Osteoblast (primary cell): ENCODE measurements around the gene CDC42SE2. TPM values are rescaled to one million over a fixed set of nuclear protein-coding genes. Genes with fewer than 3 reads are reported as not detected.

Experiments
- DNase-seq: peaks from one replicate; pipeline ENCODE4 v3.0.0; 2011; ENCODE audit warnings: low spot score, mixed read lengths; ENCODE audit not compliant: insufficient read length; ENCODE audit errors: missing footprints
- H2AFZ ChIP-seq: 2 replicates; pipeline ENCODE4 v1.6.0; 2011; ENCODE audit warnings: mild to moderate bottlenecking, low read length
- H3K27ac ChIP-seq: 2 replicates; pipeline ENCODE4 v1.5.1; 2011; ENCODE audit warnings: mild to moderate bottlenecking, low read depth, low read length, moderate library complexity
- H3K27me3 ChIP-seq: 2 replicates; pipeline ENCODE4 v1.6.0; 2012; ENCODE audit warnings: mild to moderate bottlenecking, control low read depth, inconsistent platforms, low read length, moderate library complexity; ENCODE audit not compliant: insufficient read depth
- H3K36me3 ChIP-seq: 2 replicates; pipeline ENCODE4 v1.5.1; 2011; ENCODE audit warnings: mild to moderate bottlenecking, low read length, control low read depth, moderate library complexity; ENCODE audit not compliant: insufficient read depth
- H3K4me1 ChIP-seq: 2 replicates; pipeline ENCODE4 v1.5.1; 2011; ENCODE audit warnings: mild to moderate bottlenecking, low read length, control low read depth, moderate library complexity; ENCODE audit not compliant: insufficient read depth
- H3K4me2 ChIP-seq: 2 replicates; pipeline ENCODE4 v1.6.0; 2011; ENCODE audit warnings: mild to moderate bottlenecking, low read length; ENCODE audit not compliant: insufficient read depth
- H3K4me3 ChIP-seq: fragments of 200-600 bp; sonication (generic); 3 replicates; pipeline ENCODE4 v1.5.1; 2012; ENCODE audit warnings: mild to moderate bottlenecking, low read length, inconsistent platforms; ENCODE audit not compliant: insufficient read depth
- H3K79me2 ChIP-seq: 2 replicates; pipeline ENCODE4 v1.6.0; 2012; ENCODE audit warnings: mild to moderate bottlenecking, low read length, control low read depth, inconsistent platforms; ENCODE audit not compliant: insufficient read depth
- H3K9me3 ChIP-seq: 2 replicates; pipeline ENCODE4 v1.5.1; 2011; ENCODE audit warnings: low read depth, low read length, control low read depth
- H4K20me1 ChIP-seq: 2 replicates; pipeline ENCODE4 v1.6.0; 2012; ENCODE audit warnings: mild to moderate bottlenecking, low read length, control low read depth; ENCODE audit not compliant: insufficient read depth
- CTCF ChIP-seq: IDR thresholded peaks from 2 replicates; pipeline ENCODE4 v1.5.1; 2011; ENCODE audit warnings: mild to moderate bottlenecking, low read depth, low read length, moderate library complexity; ENCODE audit errors: extremely low read depth
- total RNA-seq: library from RNA; depleted of rRNA; stranded (reverse); fragments of >200 nt; gene quantifications from 2 replicates; pipeline ENCODE4 v1.2.3, GENCODE V29; 2012

Gene CDC42SE2
- total RNA-seq, 1 donor: 22.8 TPM

GRCh38 chr5:131242728-131243255, 21.1 kb upstream of the CDC42SE2 start:
- DNase-seq: peak; percentile 75
- peak overlapping the region; percentile 41 for H3K4me2 ChIP-seq
- peak overlapping the region; percentile 45 for H2AFZ ChIP-seq
- H3K36me3 ChIP-seq: no peaks in the 10 kb centered on the region
- TF ChIP-seq CTCF: no peak
- no peaks in the 10 kb centered on the region for H3K79me2 ChIP-seq
- no peaks in the 10 kb centered on the region for H3K27me3 ChIP-seq
- no peak overlapping the region for H3K4me3 ChIP-seq
- peak overlapping the region; percentile 55 for H3K27ac ChIP-seq
- H3K4me1 ChIP-seq: peaks cover 10% of the 10 kb centered on the region
- H4K20me1 ChIP-seq: no peaks in the 10 kb centered on the region
- no peaks in the 10 kb centered on the region for H3K9me3 ChIP-seq

- H2AFZ ChIP-seq: no peak overlapping the region
- no peaks in the 10 kb centered on the region for H3K27me3 ChIP-seq
- no peaks in the 10 kb centered on the region for H3K79me2 ChIP-seq
- H3K4me2 ChIP-seq: no peak overlapping the region
- no peak overlapping the region for H3K4me3 ChIP-seq
- H3K27ac ChIP-seq: no peak overlapping the region
- no peaks in the 10 kb centered on the region for H4K20me1 ChIP-seq
- H3K4me1 ChIP-seq: peaks cover 10% of the 10 kb centered on the region
- no peak for TF ChIP-seq CTCF
- H3K36me3 ChIP-seq: no peaks in the 10 kb centered on the region
- DNase-seq: no peak
- H3K9me3 ChIP-seq: no peaks in the 10 kb centered on the region
These were observed 18.5 kb upstream of the CDC42SE2 start for GRCh38 chr5:131245312-131245711.

DNA sequence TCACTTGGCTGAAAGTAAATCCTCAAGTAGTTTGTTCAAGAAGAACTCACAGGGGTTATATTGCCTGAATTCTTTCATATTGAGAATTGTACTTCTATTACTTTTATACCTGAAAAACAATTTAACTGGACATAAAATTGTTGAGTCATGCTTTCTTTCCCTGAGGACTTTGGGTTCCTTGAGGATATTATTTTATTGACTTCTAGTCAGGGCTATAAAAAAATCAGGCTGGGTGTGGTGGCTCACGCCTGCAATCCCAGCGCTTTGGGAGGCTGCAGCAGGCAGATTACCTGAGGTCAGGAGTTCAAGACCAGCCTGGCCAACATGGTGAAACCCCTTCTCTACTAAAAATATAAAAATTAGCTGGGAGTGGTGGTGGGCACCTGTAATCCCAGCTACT, 17.9 kb upstream of the CDC42SE2 start:
- no peak for TF ChIP-seq CTCF
- no peak overlapping the region for H3K27ac ChIP-seq
- no peak overlapping the region for H3K4me2 ChIP-seq
- H3K9me3 ChIP-seq: no peaks in the 10 kb centered on the region
- H3K4me3 ChIP-seq: no peak overlapping the region
- no peaks in the 10 kb centered on the region for H4K20me1 ChIP-seq
- no peaks in the 10 kb centered on the region for H3K27me3 ChIP-seq
- DNase-seq: no peak
- H2AFZ ChIP-seq: no peak overlapping the region
- no peaks in the 10 kb centered on the region for H3K79me2 ChIP-seq
- H3K4me1 ChIP-seq: peaks cover 10% of the 10 kb centered on the region
- H3K36me3 ChIP-seq: no peaks in the 10 kb centered on the region

- no peak for DNase-seq
- Histone ChIP-seq H3K4me1 (peaks cover 10% of the 10 kb centered on the region), H3K4me2 (no peak overlapping the region), H3K9me3 (no peaks in the 10 kb centered on the region), H3K79me2 (no peaks in the 10 kb centered on the region), H3K36me3 (no peaks in the 10 kb centered on the region), H3K4me3 (no peak overlapping the region), H2AFZ (no peak overlapping the region), H3K27me3 (no peaks in the 10 kb centered on the region), H3K27ac (no peak overlapping the region), H4K20me1 (no peaks in the 10 kb centered on the region)
- TF ChIP-seq CTCF: no peak
These were observed 17.3 kb upstream of the CDC42SE2 start for GRCh38 chr5:131246504-131246903.
